ENCODE results near the gene SAMM50.

Gene SAMM50

GRCh38 chr22:43980996-43981395 is 25.8 kb downstream of the SAMM50 start:
- DNase-seq, result no peak

- DNase-seq, result no peak
These were observed 28.6 kb downstream of the SAMM50 start for GRCh38 chr22:43983808-43984207.

- DNase-seq, result no peak
These were observed 30.3 kb downstream of the SAMM50 start for GRCh38 chr22:43985532-43985931.

- DNase-seq, result no peak
These were observed 33.0 kb downstream of the SAMM50 start for GRCh38 chr22:43988116-43988820.

- no peak for DNase-seq
These were observed 33.7 kb downstream of the SAMM50 start for GRCh38 chr22:43988960-43989359.

- DNase-seq, result no peak
These were observed 34.8 kb downstream of the SAMM50 start for GRCh38 chr22:43990044-43990443.

- no peak for DNase-seq
These were observed 36.2 kb downstream of the SAMM50 start for GRCh38 chr22:43991316-43992020.

GRCh38 chr22:43992331-43992821 is 37.1 kb downstream of the SAMM50 start:
- no peak for DNase-seq

- peak; percentile 31 to 60 for DNase-seq
These were observed 38.0 kb downstream of the SAMM50 start for GRCh38 chr22:43993072-43993760.

- DNase-seq, result no peak
These were observed 38.8 kb downstream of the SAMM50 start for GRCh38 chr22:43994006-43994405.

GRCh38 chr22:43994416-43994815 is 39.2 kb downstream of the SAMM50 start:
- no peak for DNase-seq

GRCh38 chr22:43995057-43995685 is 39.9 kb downstream of the SAMM50 start:
- no peak for DNase-seq

GRCh38 chr22:43995798-43996169 is 40.5 kb downstream of the SAMM50 start:
- no peak for DNase-seq

GRCh38 chr22:43996170-43996980 is 41.1 kb downstream of the SAMM50 start:
- peak; percentile 71 to 72 for DNase-seq

GRCh38 chr22:43996981-43997265 is 41.7 kb downstream of the SAMM50 start:
- DNase-seq, result no peak

- DNase-seq, result no peak
These were observed 43.5 kb downstream of the SAMM50 start for GRCh38 chr22:43998679-43999264.

GRCh38 chr22:43999378-43999777 is 44.1 kb downstream of the SAMM50 start:
- DNase-seq, result no peak

- DNase-seq, result no peak
These were observed 44.9 kb downstream of the SAMM50 start for GRCh38 chr22:44000123-44000522.

- no peak for DNase-seq
These were observed 46.3 kb downstream of the SAMM50 start for GRCh38 chr22:44001521-44001920.

GRCh38 chr22:44002324-44002723 is 47.1 kb downstream of the SAMM50 start:
- no peak for DNase-seq

- no peak for DNase-seq
These were observed 47.8 kb downstream of the SAMM50 start for GRCh38 chr22:44002997-44003396.

GRCh38 chr22:44003405-44004103 is 48.3 kb downstream of the SAMM50 start:
- DNase-seq, result no peak
